Nucleus accumbens (tissue), 56 donors: ENCODE data around the gene KIF26A.

Source experiments
- DNase-seq, 56 donors: peaks; one replicate each; lab custom pipeline; 2025; lab: John Stamatoyannopoulos, UW

Gene KIF26A

GRCh38 chr14:104138098-104138717 is at the start of gene KIF26A:
Gene KIF26A (plus strand): TSS chr14:104138587. CDS start chr14:104138723, 136 bp downstream.
- DNase-seq = peak in 3 of 56 donors; percentile 33 to 66 (median 39)

- no peak for DNase-seq
These were observed 48.2 kb upstream of the KIF26A start for GRCh38 chr14:104090071-104090748.

- no peak for DNase-seq
These were observed 47.1 kb upstream of the KIF26A start for GRCh38 chr14:104091061-104091926.

GRCh38 chr14:104091927-104092771 is 46.2 kb upstream of the KIF26A start:
- no peak for DNase-seq

GRCh38 chr14:104092931-104093365 is 45.4 kb upstream of the KIF26A start:
- no peak for DNase-seq

- DNase-seq = peak in 1 of 56 donors; percentile 62
These were observed 44.9 kb upstream of the KIF26A start for GRCh38 chr14:104093366-104094055.

GRCh38 chr14:104094056-104094708 is 44.2 kb upstream of the KIF26A start:
- no peak for DNase-seq

GRCh38 chr14:104094709-104095425 is 43.5 kb upstream of the KIF26A start:
- DNase-seq = peak in 37 of 56 donors; percentile 4 to 77 (median 27)

- no peak for DNase-seq
These were observed 42.7 kb upstream of the KIF26A start for GRCh38 chr14:104095426-104096310.

- DNase-seq = no peak
These were observed 42.1 kb upstream of the KIF26A start for GRCh38 chr14:104096318-104096717.

GRCh38 chr14:104096751-104097700 is 41.4 kb upstream of the KIF26A start:
- DNase-seq = no peak

GRCh38 chr14:104098272-104099095 is 39.9 kb upstream of the KIF26A start:
- no peak for DNase-seq

GRCh38 chr14:104099096-104100041 is 39.0 kb upstream of the KIF26A start:
- DNase-seq = no peak
